Left renal pelvis (tissue), 4 donors: ENCODE measurements around the gene SLC17A9. TPM values are rescaled to one million over a fixed set of nuclear protein-coding genes. Genes with fewer than 3 reads are reported as not detected.
A peak's percentile ranks its signal among the peaks of the same experiment; 100 is the strongest.

Experiments
- DNase-seq, 4 donors: peaks; one replicate each; pipeline ENCODE4 v3.0.0-alpha.2; 2013; ENCODE audit warnings: low read depth in 4 of 4, low spot score in 3 of 4
- polyA plus RNA-seq, 4 donors: library from polyadenylated mRNA; unstranded; fragments of 120-200 nt; gene quantifications; one replicate each; pipeline ENCODE4 v1.2.1, GENCODE V29; 2013; ENCODE audit not compliant: insufficient read length in 4 of 4

Gene SLC17A9
- polyA plus RNA-seq, 4 donors = 1.1 to 2.5 (median 1.3) TPM

DNA sequence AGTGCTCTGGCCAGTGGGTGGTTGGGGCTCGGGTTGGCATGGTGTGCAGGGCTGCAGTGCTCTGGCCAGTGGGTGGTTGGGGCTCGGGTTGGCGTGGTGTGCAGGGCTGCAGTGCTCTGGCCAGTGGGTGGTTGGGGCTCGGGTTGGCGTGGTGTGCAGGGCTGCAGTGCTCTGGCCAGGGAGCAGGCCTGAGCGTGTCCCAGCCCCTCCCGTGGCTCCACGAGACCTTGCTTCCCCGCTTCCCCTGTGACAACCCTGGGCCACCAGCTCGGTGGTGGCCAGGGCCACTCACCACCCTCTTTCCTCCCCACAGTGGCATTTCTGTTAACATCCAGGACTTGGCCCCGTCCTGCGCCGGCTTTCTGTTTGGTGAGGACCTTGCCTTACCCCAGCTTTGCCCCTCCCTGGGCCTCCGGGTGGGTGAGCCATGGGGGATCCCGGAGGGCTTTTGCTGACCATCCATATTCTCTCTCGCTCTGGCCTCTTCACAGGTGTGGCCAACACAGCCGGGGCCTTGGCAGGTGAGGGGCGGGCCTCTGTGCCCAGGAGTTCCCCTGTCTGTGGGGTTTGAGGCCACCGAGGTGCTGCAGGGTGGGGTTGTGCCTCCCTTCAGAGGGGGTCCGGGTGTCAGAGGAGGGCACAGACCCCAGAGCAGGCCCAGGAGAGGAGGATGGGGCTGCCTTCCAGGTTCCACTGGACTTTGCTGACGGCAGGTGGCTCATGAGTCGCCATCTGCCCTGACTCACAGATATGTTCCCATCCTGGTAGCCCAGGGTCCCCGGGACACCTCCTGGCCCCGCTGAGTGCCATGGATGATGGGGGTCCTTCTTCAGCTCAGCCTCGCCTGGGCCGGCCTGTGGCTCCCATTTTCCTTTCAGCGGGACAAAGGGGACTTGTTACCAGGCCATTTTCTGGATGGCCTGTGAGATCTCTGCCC is 14.0 kb downstream of the SLC17A9 start:
- DNase-seq = no peak

DNA sequence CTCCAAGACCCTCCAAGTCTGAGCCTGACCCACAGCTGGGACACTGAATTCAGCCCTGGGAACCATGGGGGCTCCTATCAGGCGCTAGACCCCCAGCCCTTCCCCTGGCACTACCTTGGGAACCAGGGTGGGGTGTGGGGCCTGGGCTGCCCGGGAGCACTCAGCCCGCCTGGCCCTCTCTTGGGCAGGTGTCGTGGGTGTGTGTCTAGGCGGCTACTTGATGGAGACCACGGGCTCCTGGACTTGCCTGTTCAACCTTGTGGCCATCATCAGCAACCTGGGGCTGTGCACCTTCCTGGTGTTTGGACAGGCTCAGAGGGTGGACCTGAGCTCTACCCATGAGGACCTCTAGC is 14.6 kb downstream of the SLC17A9 start:
- no peak for DNase-seq

DNA sequence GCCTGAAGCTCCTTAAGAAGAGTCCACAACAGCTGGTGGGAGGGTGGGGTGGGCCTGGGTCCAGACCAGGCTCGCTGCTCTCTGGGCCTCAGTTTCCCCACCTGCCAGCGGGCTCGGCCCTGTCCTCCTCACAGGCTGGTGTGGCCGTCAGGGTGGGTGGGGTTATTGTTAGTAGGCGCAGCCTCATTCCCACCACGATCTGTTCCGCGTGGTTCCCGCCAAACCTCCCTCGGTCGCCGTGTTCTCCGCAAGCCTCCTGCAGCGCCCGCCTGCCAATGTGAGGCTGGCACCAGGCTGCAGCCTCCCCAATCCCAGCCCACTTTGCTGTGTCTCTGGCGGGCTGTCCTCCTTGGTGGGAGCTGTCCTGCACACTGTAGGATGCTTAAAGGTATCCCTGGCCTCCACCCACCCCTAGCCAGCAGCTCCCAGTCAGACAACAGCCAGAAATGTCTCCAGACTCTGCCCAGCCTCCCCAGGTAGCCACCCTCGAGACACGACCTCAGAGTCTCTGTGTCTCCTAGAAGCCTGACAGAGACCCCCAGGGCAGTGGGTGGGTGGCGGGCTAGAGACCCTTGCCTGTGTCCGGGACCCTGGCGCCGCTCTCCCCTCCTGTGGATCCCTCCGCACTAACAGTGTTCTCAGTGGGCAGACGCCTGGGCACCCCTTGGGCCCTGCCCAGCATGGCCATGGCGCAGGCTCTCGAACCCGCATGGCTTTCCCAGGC is 15.3 kb downstream of the SLC17A9 start:
- no peak for DNase-seq

DNA sequence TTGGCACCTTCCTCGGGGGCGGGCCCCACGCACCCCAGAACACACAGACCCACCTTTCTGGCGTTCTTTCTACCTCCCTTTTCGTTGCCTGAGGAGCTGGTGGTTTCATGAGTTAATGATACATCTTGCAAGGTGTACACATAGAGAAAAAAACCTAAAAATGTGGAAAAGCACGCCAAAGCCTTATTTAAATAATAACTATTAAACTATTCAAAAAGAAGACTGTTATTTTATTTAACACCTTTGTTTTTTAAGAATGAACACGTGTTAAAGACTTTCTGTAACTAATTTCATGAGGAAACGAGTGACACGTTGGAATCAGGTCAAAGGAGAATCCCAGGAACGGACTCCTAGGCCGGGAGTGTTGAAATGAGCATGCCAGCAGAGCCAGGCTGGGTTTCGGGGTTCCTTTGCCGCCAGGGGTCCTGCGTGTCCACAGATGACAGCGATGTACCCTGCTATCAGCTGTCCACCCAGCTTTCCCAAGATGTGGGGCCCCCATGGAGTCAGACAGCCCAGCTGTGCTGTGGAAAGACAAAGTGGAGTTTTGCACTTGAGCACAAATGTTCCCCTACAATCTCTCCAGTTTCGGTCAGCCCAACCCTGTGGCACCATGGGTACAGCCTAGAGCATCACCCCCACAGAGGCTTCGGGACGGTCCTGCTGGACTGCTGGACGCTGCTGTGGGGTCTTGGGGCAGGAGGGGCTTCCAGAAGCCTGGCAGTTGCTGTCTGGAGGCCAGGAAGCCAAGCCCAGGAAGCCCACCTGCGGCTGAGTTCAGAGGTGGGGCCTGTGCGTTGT is 16.1 kb downstream of the SLC17A9 start:
- DNase-seq = no peak

DNA sequence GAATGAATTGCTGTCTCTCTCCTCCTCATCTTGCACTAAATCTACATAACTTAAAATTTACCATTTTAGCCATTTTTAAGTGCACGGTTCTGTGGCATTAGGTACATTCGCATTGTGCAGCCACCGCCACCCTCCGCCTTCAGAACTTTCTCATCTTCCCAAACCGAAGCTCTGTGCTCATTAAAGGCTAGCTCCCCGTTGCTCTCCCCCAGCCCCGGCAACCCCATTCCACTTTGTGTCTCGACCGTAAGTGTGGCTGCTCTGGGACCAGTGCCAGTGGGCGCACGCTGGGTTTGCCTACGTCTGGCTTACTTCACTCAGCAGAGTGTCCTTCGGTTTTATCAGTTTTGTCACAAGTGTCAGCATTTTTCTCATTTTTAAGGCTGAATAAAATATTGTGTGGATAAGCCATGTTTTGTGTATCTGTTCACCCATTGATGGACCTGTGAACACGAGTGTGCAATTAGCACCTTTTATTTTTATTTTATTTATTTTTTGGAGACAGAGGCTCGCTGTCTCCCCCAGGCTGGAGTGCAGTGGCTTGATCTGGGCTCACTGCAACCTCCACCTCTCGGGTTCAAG is 16.8 kb downstream of the SLC17A9 start:
- DNase-seq = no peak

DNA sequence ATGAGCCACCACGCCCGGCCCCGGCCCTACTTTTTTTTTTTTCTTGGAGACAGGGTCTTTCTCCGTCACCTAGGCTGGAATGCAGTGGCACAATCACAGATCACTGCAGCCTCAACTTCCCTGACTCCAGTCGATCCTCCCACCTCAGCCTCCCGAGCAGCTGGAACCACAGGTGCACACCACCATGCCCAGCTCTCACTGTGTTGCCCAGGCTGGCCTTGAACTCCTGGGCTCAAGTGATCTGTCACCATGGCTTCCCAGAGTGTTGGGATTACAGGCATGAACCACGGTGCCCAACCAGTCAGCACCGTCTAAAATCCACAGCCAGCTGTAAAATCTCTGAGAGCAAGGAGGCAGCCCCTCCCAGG is 17.4 kb downstream of the SLC17A9 start:
- no peak for DNase-seq

DNA sequence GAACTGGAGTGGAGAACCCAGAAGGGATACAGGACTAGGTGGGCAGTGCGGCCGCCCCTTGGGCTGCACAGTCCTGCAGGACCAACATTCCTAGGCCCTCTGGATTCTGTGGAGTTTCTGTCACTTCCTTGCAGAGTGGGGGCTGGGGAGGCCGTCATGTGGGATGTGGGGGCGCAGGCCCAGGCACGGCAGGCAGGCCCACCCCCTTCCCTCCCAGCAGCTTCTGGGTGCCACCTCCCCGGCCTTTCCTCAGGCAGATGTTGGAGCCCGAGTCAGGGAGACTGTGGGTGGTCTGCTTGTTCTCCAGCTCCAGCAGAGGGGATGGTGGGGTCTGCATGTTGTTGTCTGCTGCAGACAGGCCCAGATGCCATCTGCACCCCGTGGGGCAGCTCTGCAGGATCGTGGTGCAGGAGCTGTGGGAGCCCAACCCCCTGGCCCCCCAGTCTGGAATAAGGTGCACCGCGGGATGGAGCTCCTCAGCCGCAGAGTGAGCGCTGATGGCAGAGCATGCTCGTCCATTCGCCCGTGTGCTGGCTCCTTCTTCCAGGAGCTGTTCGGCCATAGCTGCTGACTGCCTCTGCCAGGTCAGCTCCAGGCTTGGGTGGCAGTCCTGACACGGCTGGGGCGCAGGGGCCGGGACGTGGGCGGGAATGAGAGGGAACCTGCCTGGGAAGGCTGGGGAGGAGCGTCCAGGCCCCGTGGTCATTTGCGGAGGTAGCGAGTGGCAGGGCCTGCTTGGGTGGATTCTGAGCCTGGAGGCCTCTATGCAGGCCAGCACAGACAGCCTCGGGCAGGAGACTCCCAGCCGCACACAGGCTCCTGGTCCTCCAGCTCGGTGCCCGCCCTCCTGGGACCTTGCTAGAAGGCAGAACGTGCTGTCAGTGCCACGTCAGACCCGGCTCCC is 18.1 kb downstream of the SLC17A9 start:
- DNase-seq = no peak

DNA sequence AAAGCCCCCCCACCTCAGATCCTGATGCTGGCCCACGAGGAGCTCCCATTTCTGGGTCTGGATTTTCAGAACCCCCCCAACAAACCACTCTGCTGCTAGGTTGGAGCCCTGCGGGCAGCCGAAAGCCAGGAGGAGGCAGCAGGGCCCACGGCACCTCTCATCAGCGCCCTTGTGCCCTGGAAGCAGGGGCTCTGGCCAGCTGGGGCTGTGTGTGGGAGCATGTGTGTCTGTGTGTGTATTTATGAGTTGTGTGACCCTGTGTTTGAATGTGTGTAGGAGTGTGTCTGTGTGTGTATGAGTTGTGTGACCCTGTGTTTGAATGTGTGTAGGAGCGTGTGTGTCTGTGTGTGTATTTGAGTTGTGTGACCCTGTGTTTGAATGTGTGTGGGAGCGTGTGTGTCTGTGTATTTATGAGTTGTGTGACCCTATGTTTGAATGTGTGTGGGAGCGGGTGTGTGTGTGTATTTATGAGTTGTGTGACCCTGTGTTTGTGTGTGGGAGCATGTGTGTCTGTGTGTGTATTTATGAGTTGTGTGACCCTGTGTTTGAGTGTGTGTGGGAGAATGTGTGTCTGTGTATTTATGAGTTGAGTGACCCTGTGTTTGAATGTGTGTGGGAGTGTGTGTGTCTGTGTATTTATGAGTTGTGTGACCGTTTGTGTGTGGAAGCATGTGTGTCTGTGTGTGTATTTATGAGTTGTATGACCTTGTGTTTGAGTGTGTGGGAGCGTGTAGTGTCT is 18.9 kb downstream of the SLC17A9 start:
- DNase-seq = no peak

DNA sequence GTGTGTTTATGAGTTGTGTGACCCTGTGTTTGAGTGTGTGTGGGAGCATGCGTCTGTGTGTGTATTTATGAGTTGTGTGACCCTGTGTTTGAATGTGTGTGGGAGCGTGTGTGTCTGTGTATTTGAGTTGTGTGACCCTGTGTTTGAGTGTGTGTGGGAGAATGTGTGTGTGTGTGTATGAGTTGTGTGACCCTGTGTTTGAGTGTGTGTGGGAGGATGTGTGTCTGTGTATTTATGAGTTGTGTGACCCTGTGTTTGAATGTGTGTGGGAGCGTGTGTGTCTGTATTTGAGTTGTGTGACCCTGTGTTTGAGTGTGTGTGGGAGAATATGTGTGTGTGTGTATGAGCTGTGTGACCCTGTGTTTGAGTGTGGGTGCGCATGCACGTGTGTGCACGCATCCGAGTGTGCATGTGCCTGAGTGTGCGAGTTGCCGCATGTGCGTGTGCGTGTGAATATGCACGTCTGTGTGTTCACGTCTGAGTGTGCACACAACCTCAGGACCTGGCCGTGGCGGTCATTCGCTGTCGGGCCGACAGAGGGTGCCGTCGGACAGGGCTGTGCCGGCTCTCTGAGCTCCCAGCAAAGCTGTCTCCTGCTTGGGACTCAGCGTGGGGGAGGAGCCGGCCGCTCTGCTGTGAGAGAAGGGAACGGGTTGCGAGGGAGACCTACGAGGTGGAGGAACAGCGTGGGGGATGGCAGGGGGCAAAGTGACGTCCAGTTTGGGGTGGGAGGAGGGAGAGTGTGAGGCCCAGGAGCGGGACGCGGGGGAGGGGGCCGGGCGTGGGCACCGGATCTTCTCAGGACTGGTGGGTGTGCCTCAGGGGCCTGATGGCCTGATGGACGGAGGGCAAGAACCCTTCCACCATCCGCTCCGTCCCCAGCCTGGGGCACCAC is 19.7 kb downstream of the SLC17A9 start:
- peak; percentile 62 to 68 (median 64) for DNase-seq

DNA sequence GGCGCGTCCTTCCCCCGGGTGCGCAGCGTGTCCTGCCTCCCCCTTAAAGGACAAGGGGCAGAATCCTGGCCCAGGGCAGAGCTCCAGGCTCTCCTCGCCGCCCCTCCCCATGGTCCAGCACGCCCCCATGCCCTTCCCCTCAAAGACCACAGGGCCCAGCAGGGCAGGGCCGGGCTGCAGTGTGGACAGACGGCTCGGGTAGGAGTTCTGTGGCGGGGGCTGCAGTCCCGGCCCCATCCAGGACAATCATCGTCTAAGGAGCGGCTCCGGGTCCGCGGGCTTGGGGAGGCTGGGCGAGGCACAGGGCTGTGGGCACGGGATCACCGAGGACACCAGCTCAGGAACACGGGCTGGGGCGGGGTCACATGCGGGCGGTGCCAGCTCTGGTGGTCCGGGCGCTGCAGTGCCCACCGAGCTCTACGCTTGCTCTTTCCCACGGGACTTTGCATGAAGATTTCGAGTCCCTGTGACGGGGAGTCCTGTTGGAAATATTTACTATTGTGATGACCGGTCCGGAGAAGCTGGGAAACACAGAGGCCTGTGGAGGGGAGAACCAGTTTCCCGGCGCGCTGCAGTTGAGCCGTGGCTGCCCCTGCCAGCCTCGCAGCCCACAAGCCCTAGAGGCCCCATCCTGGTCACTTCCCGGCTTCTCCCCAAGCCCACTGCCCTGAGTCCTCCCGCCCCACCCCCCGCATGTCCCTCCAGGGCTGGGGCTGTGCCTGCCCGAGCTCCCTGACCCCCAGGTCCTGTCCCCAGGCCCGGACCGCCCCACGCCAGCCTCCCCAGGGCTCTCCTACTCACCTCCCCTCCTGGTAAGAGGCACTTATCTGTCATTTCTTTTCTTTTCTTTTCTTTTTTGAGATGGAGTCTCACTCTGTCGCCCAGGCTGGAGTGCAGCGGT is 20.6 kb downstream of the SLC17A9 start:
- no peak for DNase-seq

DNA sequence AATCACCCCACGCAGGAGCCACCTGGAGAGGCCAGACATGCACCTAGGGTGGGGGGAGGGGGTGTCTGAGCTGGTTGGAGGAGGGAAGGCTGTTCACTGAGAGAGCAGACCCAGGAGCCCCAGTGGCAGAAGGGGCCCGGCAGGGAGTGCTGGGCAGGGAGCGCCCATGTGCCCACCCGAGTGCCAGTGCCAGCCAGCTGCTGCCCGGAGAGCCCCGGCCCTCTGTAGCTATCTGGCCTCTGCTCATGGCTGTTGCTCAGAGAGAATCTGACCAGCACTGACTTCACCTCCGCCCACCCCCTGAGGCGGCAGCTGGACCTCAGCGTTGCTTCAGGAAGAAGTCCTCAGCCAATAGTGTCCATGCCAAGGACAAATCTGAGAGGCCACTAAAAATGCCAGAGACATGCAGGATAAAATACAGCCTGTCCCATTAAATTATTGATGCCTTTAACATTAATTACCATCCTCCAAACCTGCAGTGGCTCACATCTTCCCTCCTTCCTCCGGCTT is 22.8 kb downstream of the SLC17A9 start:
- no peak for DNase-seq

DNA sequence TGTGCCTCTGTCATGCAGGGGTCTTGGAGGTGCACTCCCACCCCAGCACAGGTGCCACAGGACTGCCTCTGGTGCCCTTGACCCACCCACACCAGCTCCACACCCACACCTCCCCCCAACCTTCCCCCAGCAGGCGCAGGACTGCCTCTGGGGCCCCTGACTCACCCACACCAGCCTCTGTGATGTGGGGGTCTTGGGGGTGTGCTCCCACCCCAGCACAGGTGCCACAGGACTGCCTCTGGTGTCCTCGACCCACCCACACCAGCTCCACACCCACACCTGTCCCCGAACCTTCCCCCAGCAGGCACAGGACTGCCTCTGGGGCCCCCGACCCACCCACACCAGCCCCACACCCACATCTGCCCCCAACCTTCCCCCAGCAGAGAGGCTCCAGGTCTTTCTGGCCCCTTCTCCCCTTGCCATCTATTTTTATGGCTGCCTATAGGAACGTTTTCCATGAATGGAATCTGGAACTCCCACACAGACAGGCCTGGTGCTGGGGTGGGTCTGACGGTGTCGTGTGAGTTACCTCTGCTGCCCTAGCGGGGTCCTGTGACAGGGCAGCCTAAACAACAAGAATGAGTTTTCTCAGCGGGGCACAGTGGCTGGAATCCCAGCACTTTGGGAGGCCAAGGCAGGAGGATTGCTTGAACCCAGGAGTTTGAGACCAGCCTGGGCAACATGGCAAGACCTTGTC is 23.5 kb downstream of the SLC17A9 start:
- no peak for DNase-seq

DNA sequence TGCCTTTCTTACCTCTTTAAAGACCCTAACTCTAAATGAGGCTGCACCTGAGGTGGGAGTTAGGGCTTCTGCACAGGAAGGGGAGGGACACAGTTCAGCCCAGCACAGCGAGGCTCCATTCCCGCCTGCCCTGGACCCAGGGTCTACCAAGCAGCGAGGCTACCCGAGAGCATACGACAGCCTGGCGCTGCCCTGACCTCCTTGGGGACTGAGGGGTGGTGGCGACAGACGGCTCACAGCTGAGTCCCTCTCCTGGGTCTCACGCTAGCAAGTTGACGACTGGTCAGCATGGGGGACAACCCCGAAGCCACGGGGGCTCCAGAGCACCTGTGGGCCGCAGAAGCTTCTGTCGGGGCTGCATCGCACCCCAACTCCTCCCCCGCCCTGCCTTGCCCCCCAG is 24.4 kb downstream of the SLC17A9 start:
- DNase-seq = no peak

DNA sequence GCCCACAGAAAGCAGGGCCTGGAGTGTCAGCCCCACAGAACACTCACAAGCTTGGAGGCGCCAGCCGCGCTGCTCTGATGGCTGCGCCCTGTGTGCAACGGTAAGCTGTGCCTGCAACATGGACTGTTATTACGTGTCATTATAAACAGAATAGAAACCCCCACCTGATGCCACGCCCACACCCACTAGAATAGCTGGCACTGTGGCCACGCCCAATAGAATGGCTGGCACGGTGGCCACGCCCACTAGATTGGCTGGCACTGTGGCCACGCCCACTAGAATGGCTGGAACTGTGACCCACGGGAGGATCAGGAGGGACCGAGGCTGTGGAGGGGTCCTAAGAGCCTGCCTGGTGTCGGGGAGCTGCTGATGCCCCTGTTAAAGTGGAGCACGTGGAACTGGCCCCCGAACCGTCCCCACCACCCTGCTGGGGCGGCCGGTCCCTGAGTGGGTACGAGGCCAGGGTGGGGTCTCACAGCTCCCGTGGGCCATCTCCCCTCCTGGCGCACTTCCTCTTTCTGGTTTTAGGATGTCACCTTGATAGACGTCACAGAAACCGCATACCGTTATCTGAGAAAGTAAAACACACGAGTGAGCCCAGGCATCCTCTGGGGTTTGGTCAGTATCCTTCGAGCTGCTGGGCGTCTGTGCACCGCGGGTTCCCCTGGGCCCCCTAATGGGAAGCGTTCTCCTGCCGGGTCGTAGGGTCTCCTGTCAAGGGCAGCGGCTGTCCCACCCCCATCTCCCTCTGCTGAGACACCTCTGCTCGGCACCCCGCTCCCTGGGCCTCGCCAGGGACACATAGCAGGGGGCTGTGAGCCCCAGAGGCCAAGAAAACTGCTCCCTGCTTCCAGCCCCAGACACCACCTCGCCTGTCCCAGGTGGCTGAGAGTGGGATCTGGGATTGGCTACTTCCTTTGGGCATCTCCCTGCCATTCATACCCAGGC is 25.4 kb downstream of the SLC17A9 start:
- DNase-seq = no peak

DNA sequence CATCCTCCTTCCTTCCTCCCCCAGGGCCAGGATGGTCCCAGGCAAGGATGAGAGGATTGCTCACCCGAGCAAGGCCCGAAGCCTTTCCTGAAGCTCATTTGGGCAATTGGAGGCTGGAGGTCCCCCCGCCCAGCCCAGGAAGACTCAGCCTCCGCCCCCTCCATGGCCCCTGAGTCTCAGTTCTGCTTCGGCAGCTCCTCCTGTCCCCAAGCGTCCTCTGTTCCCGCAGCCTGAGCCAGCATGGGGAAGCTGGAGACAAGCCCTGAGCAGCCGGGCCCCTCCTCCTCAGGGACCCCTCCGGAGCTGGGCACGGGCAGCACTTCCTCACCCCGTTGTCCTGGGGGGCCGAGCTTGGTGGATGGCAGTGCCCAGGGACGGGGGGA is 26.0 kb downstream of the SLC17A9 start:
- no peak for DNase-seq
